Measurements from ENCODE around the gene KMT2C. TPM values are rescaled to one million over a fixed set of nuclear protein-coding genes. Genes with fewer than 3 reads are reported as not detected.

The KMT2C gene
- total RNA-seq (2022; extraction: Qiagen RNA extraction), result 5.8 to 9.1 TPM (median 7.1 TPM) in 5 replicates

DNA sequence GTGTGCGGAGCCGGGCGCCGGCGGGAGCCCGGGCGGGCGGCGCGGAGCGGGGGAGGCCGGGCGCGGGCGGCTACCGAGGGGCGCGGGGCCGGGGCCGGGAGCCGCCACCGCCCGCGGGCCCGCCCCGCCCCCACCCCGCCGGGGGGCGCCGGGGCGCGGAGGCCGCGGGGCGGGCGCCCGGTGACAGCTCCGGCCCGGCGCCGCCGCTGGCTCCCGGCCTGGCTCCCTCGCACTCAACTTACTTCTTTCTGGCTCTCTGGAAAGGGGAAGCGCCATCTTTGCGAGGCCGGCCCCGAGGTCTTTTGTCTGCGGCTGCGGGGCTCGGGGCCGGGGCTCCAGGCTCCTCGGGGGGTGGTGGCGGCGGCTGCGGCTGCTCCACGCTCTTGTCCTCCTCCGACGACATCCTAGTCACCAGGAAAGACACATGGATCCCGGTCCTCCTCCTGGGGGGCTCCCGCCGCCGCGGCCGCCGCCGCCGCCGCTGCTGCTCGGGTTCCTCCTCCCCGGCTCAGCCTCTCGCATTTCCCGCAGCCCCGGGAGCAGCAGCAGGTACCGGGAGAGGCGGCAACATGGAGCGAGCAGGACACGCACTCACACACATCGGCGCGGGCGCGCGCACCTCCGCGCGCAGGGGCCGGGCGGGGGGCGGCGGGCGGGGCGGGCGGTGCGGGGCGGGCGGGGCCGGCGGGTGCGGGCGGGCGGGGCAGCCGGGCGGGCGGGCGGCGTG is at the start of gene KMT2C:
Gene KMT2C, minus strand, starts transcription at position 620 of the 727 bp plus-strand sequence. Its CDS starts 217 bp downstream, at position 403.

Other genes with a start within 250 kb of the KMT2C start
- 3.3 to 4.8 TPM (median 4.2 TPM) in 5 replicates for gene XRCC2, start 240.1 kb upstream of the KMT2C start, total RNA-seq (2022; extraction: Qiagen RNA extraction)

All from A549 treated with AZD2906 at 1 μM for 4 hours (cell line).